HG02623 (cell line): ENCODE data around the gene RALA.
"Not testable (repeated sequence)": the region's sequence is repeated elsewhere in the genome, so short reads cannot be mapped to it uniquely, and the experiment has no call there.

ENCODE experiments used
- ATAC-seq: cut with Tn5 transposase; IDR thresholded peaks from one replicate; pipeline ENCODE4 v1.9.1; 2021; ENCODE audit warnings: moderate library complexity; ENCODE audit not compliant: unreplicated experiment

The RALA gene

DNA sequence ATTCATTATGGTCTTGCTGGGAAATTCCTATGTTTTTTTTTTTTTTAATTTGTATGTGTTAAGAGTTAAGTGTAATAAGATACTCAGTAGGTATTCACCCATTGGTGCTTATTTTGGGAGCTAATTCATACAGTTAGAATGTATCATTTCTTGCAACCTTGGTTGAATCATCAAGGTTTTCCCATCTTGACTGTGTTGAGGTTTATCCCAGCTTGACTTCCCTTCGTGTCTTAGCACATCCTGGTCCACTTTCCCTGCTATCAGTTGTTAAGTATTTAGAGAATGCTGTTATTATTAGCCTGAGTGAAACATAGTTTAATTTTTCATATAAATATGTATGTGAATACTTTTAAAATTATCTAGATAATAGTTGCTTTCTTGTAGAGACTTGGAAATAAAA, 20.8 kb downstream of the RALA start:
- no peak for ATAC-seq

DNA sequence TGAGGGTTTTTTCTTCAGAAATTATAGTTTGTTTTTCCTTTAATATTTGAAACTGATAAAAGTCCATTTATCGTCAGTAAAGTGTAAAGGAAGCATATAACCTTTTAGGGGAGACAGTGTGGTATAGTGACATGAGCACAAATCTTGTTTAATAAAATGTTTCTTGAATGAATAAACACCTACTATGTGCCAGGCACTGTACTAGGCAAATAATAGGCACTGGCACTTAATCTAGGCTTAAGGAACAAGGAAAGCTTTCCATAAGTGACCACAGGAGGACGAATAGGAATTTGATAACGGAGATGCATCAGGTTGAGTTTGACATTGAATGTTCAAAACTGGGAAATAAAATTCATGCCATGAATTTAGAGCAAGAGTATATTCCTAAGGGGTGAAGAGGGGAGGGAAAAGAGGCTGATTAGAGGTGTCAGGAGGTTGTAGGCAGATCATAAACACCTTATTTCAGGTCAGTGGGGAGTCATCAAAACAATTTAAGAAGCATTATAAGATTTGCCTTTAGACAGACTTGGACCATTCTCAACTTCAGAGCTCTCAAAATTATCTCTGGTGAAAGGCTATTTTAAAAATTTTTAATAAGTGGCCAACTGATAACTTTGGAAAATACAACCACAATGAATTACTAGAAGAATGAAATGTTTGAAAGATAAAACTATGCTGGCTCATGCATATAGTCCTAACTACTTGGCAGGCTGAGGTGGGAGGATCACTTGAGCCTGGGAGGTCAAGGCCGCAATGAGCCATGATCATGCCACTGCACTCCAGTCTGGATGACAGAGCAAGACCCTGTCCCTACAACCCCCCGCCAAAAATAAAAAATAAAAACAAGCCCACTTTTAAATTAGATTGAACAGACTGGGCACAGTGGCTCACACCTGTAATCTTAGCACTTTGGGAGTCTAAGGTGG, 22.4 kb downstream of the RALA start:
- ATAC-seq = no peak

DNA sequence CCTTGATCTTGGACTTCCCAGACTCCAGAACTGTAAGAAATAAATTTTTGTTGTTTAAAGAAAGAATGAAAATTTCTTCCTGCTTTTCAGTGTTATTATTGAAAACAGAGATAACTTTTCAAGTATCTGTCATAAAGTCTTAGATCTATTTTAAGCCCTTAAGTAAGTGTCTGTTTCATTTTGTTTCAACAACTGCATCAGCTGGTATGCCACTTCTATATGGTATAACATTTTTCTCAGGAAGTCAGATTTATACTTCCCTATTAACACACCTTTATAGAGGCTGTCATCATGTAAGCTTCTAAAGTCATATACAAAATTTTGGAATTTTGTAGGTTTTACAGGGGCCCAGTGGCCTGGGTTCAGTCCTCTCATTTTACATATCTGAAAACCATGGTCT, 24.4 kb downstream of the RALA start:
- no peak for ATAC-seq

DNA sequence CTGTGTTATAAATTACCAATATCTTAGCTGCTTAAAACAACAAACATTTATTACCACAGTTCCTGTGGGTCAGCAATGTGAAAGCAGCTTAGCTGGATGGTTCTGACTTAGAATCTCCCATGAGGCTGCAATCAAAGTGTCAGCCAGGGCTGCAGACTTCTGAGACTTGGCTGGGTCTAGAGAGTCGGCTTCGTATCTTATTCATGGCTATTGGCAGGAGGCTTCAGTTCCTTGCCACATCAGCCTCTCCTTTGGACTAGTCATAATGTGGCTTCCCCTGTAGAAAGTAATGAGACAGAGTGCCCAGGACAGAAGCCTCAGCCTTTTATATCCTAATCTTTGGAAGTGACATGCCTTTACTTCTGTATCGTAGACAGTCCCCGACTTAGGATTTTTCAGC, 27.3 kb downstream of the RALA start:
- ATAC-seq = no peak

DNA sequence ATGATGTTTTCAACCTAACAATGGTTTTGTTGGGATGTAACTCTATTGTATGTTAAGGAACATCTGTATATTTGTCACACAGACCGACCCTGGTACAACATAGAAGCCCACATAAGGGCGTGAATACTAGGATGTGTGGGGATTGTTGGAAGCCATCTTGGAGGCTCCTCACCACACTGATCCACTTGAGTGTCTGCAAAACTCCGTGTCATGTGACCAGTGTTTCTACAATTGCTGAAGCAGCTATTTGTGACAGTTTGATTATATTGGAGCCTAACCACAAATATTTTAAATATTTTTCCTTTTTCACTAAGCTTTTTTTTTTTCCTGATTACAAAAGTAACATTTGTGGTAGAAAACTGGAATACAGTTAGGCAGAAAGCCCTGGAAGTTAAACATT, 27.9 kb downstream of the RALA start:
- no peak for ATAC-seq

DNA sequence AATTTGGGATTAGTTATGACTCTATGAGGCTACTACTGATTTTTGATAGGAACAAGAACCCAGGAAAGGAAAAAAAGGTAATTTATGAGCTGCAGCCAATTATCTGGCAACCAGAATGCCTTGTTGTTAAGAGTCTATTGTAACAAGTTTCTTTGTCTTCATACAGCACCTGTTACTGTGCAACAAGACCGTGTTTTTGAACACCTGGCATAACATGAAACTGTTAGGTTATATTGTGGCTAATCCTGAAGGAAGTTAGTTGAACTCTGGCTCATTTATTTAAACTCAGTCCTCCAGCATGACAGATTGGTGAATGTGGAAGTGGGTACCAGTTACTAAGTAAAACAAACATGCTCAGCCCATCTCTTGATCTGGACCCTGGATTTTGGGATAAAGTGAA, 33.0 kb downstream of the RALA start:
- no peak for ATAC-seq

DNA sequence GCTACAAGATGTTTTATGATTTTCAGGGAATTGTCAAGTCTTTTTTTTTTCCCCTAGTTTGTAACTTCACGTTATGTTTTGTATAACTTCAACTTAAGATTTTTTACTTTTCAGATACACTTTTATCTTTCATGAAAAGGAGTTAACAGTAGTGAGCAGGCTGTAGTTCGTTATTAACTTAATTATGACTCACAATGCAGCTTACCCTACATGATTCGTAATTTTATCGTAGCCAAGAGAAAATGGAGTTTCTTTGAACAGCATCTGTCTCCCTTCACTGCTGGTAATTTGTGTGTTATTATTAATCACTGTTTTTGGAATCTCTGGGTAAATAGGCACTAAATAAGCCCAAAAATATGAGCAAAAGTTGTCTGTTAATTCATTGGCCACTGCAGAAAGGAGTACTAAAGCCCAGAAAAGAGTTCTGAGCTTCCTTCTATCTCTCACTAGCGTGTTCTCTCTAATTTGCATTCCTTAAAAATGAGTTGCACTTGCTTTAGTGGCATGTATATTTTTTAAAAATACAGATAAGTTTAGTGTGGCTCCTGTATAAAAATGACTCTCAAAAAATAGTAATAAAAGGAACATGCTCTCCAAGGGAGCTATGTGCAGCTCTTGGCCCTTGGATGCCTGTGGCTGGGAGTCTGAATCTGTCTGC, 36.1 kb downstream of the RALA start:
- no peak for ATAC-seq

DNA sequence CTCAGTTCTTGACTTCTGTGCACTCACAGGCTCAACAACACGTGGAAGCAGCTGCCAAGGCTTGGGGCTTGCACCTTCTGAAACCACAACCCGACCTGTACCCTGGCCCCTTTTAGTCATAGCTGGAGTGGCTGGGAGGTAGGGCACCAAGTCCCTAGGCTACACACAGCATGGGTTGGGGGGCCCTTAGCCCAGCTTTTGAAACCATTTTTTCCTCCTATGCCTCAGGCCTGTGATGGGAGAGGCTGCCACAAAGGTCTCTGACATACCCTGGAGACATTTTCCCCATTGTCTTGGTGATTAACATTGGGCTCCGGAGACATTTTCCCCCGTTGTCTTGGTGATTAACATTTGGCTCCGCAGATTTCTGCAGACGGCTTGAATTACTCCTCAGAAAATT, 38.6 kb downstream of the RALA start:
- no peak for ATAC-seq

DNA sequence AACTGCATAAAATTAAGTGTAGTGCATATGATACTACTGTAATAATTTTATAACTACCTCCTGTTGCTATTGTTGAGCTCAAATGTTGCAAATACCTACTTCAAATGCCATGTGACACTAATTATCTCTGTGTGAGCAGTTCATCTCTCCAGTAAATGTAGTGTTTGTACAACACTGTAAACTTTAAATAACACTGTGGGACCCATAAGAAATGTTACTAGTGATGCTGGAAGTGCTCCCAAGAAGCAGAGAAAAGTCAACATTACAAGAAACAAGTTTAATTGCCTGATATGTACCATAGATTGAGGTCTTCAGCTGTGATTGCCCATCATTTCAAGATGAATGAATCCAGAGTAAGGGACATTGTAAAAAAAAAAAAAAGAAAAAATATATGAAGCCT, 39.9 kb downstream of the RALA start:
- no peak for ATAC-seq

DNA sequence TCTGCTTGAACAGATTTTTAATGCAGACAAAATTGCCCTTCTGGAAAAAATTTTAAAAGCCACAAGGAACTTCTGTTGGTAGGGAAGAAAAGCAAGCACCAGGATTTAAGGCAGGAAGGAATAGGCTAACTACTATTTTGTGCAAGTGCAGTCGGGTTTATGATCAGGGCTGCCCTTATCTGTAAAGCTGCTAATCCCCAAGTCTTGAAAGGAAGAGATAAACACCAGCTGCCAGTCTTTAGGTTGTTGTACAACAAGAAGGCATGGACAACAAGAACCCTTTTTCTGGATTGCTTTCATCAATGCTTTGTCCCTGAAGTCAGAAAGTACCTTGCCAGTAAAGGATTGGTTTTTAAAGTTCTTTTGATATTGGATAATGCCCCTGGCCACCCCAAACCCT, 40.7 kb downstream of the RALA start:
- no peak for ATAC-seq

DNA sequence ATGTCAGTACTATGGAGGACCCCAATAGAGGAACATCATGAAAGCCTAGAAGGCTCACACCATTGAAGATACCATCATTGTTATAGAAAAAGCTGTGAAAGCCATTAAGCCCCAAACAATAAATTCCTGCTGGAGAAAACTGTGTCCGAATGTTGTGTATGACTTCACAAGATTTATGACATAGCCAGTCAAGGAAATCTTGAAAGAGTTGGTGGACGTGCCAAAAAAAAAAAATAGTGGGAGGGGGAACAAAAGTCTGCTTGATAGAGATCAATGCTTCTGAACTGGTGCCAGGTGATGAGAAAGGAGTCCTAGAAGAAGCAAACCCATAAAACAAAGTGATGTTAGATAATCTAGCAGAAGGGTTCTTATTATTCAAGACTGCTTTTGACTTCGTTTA, 41.2 kb downstream of the RALA start:
- no peak for ATAC-seq

DNA sequence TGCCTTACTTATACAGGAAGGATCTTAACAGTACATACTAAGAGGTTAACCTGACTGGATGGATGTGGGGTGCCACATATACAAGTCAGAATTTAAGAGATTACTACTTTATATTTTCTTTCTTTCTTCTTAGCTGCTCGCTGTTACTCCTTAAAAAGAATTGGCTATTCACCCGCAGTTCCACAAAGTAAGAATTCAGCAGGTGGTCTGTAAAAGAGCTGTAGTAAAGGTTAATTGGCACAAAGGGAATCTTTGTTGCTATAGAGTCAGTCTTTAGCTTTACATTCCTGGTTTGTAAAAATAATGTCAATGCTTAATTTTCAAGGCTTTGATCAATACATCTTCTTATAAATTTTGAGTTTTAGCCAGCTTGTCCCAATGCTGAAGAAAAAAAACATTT, 43.2 kb downstream of the RALA start:
- ATAC-seq = no peak

DNA sequence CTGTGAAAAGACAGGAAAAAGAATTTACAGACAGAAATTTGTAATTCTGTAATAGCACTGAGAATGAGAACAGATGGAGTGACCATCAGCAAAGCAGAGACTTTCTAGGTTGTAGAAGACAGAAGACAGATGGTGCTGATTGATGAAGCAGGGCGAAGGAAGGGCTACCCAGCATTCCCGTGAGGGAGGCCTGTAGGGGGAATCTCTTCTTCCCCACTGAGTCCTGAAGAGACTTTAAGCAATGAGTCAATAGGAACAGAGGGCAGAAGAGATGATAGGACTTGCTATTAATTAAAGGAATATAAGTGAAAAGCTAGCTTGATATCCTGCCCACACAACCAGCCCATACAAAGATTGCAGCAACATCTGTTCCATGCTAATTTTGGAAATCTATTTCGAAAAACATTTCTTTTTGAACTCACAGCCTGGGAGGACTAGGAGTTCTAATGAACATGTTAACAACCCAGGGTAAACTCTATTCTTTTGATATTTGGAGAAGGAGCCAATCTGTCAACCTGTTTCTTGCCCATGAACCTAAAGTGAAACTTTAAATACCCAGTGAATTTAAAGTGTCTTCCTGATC, 44.1 kb downstream of the RALA start:
- no peak for ATAC-seq

DNA sequence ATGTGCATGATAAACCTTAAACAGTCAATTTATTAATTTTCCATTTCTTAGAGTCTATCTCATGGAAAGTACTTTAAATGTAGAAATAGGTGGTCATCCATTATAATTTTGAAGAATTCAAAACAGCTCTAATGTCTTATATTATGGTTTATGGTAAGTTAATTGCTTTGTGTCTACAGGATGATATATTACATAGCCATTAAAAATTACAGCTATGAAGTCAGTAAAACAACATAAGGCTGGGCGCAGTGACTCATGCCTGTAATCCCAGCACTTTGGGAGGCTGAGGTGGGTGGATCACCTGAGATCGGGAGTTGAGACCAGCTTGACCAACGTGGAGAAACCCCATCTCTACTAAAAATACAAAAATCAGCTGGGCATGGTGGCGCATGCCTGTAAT, 44.9 kb downstream of the RALA start:
- not testable (repeated sequence) for ATAC-seq

DNA sequence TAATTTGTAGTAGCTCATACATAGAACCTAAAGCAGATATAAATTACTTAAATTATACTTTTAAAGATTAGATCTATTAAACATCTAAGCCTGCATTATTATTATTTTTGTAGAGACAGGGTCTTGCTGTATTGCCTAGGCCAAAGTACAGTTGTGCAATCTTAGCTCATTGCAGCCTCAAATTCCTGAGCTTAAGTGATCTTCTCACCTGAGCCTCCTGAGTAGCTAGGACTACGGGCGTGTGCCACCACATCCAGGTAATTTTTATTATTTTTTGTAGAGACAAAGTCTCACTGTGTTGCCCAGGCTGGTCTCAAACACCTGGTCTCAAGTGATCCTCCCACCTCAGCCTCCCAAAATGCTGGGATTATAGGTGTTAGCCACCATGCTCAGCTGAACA, 46.7 kb downstream of the RALA start:
- ATAC-seq = no peak

DNA sequence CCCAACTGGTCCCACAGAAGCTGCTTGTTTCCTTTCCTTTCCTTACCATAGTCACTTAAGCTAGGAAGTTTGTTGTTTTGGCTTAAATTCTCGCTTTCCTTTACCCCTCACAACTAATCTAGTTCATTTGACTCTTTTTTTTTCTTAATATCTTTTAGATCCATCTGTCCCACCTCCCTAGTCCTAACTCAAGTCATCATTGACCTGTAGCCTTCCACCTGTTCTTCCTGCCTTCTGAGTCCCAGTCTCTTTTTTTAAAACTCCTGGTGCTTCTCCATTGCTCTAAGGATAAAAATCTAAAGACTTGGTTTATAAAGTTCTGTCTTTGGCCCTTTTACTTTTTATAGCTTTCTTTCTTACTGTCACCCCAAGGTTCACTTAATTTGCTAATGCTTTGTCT, 47.6 kb downstream of the RALA start:
- no peak for ATAC-seq

DNA sequence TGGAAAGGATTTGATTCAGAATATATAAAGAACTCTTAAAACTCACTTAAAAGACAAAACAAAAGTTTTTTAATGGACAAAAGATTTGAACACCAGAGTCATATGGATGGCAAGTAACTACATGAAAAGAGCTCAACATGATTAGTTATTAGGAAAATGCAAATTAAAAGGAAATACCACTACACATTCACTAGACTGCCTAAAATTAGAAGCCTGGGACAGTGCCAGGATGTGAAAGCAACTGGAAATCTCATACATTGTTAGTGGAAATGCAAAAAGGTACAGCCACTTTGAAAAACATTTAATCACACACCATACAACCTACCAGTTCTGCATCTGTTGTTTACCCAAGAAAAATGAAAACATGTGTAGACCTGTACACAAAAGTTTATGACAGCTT, 48.8 kb downstream of the RALA start:
- ATAC-seq = no peak

DNA sequence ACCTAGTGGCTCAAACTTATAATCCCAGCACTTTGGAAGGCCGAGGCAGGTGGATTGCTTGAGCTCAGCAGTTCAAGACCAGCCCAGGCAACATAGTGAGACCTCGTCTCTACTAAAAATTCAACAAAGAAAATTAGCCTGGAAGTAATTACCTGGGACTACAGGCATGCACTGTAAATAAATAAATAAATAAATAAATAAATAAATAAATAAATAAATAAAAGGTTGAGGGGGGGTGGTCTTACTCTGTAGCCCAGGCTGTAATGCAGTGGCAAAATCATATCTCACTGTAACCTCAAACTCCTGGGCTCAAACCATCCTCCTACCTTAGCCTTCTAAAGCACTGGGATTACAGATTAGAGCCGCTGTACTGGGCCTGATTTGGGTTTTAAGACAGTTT, 50.5 kb downstream of the RALA start:
- no peak for ATAC-seq

DNA sequence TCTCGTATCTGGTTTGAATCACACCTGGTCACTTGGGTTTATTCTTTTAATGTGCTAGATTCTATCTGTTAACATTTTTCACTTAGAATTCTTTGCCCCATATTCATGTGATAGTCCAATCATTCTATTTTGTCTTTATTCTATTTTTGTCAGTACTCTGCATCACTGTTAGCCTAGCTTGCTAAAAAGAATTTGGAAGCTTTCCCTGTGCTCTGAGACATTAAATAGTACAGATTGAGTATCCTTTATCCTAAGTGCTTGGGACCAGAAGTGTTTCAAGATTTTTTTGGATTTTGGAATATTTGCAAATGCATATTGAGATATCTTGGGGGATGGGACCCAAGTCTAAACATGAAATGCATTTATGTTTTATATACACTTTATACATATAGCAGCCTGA, 51.0 kb downstream of the RALA start:
- no peak for ATAC-seq

DNA sequence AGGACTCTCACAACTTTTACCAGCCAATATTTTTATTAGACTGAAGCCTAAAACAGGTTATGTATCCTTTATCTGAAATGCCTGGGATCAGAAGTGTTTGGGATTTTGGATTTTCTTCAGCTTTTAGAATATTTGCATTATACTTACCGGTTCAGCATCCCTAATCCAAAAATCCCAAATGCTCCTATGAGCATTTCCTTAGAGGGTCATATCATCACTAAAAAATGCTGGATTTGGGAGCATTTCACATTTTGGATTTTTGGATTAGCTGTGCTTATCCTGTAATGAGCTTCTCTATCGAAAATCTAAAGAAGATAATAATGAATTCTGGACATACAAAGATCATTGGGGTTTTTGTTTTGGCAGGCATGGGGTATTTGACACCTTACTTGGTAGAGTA, 53.0 kb downstream of the RALA start:
- ATAC-seq = no peak

DNA sequence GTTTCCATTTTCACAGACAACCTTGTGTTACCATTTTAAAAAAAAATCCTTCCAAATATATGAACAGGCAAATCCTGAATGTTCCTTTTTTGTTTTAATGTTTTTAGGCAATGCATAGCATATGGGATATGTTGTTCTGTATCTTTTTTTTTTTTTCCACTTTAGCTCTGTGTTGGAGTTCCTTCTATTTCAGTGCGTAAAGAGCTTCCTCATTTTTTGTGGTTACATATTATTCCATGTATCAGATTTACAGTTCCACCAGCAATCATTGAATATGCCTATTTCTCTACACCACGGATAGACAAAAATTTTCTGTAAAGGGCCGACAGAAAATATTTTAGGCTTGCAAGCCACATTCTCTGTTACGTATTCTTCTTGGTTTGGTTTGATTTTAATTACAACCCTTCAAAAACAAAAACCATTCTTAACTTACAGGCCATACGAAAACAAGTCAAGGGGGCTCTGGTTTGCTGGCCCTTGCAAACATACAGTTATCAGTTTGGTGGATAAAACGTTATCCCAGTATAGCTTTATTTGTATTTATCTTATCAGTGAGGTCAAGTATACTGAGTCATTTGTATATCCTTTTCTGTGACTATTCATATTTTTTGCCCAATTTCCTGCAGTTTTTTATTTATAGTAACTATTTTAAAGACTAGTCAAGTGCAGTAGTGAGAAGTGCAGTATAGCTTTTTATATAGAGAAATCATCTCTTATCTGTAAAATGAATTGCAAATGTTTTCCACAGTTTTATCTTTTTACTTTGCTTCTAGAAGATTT, 55.7 kb downstream of the RALA start:
- ATAC-seq = no peak
